Islet of Langerhans (tissue), 1 donor: ENCODE measurements around the gene PREX1.
"Not testable (repeated sequence)": the region's sequence is repeated elsewhere in the genome, so short reads cannot be mapped to it uniquely, and the experiment has no call there.

Experiments used
- FAIRE-seq: peaks from one replicate; lab custom pipeline; 2011; peaks lifted over from hg19 to GRCh38; lab: Jason Lieb, UNC

Gene PREX1

GRCh38 chr20:48772183-48772976, 55.4 kb downstream of the PREX1 start:
- no peak for FAIRE-seq

- no peak for FAIRE-seq
Observed at GRCh38 chr20:48771542-48771941, 56.3 kb downstream of the PREX1 start.

GRCh38 chr20:48770700-48771442, 56.9 kb downstream of the PREX1 start:
- no peak for FAIRE-seq

GRCh38 chr20:48769069-48769983, 58.5 kb downstream of the PREX1 start:
- no peak for FAIRE-seq

GRCh38 chr20:48766961-48767960, 60.5 kb downstream of the PREX1 start:
- FAIRE-seq, result no peak

GRCh38 chr20:48766205-48766604, 61.6 kb downstream of the PREX1 start:
- FAIRE-seq, result no peak

- FAIRE-seq, result no peak
Observed at GRCh38 chr20:48765359-48765758, 62.4 kb downstream of the PREX1 start.

- FAIRE-seq, result no peak
Observed at GRCh38 chr20:48763216-48763914, 64.4 kb downstream of the PREX1 start.

GRCh38 chr20:48761874-48762273, 65.9 kb downstream of the PREX1 start:
- no peak for FAIRE-seq

- FAIRE-seq, result no peak
Observed at GRCh38 chr20:48761023-48761785, 66.6 kb downstream of the PREX1 start.

- no peak for FAIRE-seq
Observed at GRCh38 chr20:48760403-48760983, 67.3 kb downstream of the PREX1 start.

GRCh38 chr20:48759631-48760245, 68.1 kb downstream of the PREX1 start:
- FAIRE-seq, result no peak

- no peak for FAIRE-seq
Observed at GRCh38 chr20:48758206-48758820, 69.5 kb downstream of the PREX1 start.

- FAIRE-seq, result not testable (repeated sequence)
Observed at GRCh38 chr20:48756774-48757173, 71.0 kb downstream of the PREX1 start.

GRCh38 chr20:48754292-48754691, 73.5 kb downstream of the PREX1 start:
- FAIRE-seq, result no peak

- FAIRE-seq, result no peak
Observed at GRCh38 chr20:48752963-48753362, 74.8 kb downstream of the PREX1 start.

GRCh38 chr20:48751871-48752270, 75.9 kb downstream of the PREX1 start:
- FAIRE-seq, result no peak

- no peak for FAIRE-seq
Observed at GRCh38 chr20:48750941-48751635, 76.7 kb downstream of the PREX1 start.
